GM21360 (cell line): ENCODE data around the gene FGGY.
"Not testable (repeated sequence)": the region's sequence is repeated elsewhere in the genome, so short reads cannot be mapped to it uniquely, and the experiment has no call there.

ENCODE experiments used
- ATAC-seq: cut with Tn5 transposase; IDR thresholded peaks from one replicate; pipeline ENCODE4 v1.9.1; 2021; ENCODE audit warnings: mild to moderate bottlenecking, moderate library complexity; ENCODE audit not compliant: unreplicated experiment

FGGY gene

GRCh38 chr1:59690171-59690930 lies 393.5 kb downstream of the FGGY start:
- ATAC-seq: no peak

GRCh38 chr1:59691261-59691660 lies 394.4 kb downstream of the FGGY start:
- no peak for ATAC-seq

- ATAC-seq: no peak
These were observed 395.7 kb downstream of the FGGY start for GRCh38 chr1:59692591-59692990.

- ATAC-seq: no peak
These were observed 396.5 kb downstream of the FGGY start for GRCh38 chr1:59693406-59693805.

GRCh38 chr1:59695252-59695651 lies 398.4 kb downstream of the FGGY start:
- no peak for ATAC-seq

- ATAC-seq: no peak
These were observed 399.7 kb downstream of the FGGY start for GRCh38 chr1:59696421-59697115.

GRCh38 chr1:59697150-59697800 lies 400.4 kb downstream of the FGGY start:
- ATAC-seq: no peak

GRCh38 chr1:59698386-59698785 lies 401.5 kb downstream of the FGGY start:
- ATAC-seq: no peak

- no peak for ATAC-seq
These were observed 402.4 kb downstream of the FGGY start for GRCh38 chr1:59699227-59699847.

GRCh38 chr1:59701376-59701775 lies 404.5 kb downstream of the FGGY start:
- ATAC-seq: no peak

GRCh38 chr1:59703226-59703917 lies 406.5 kb downstream of the FGGY start:
- no peak for ATAC-seq

GRCh38 chr1:59703918-59704378 lies 407.1 kb downstream of the FGGY start:
- no peak for ATAC-seq

- ATAC-seq: no peak
These were observed 407.8 kb downstream of the FGGY start for GRCh38 chr1:59704716-59705115.

GRCh38 chr1:59705466-59706302 lies 408.8 kb downstream of the FGGY start:
- no peak for ATAC-seq

GRCh38 chr1:59706303-59706599 lies 409.4 kb downstream of the FGGY start:
- no peak for ATAC-seq

GRCh38 chr1:59707178-59707791 lies 410.4 kb downstream of the FGGY start:
- no peak for ATAC-seq

- no peak for ATAC-seq
These were observed 412.4 kb downstream of the FGGY start for GRCh38 chr1:59709333-59709732.

GRCh38 chr1:59710920-59711319 lies 414.0 kb downstream of the FGGY start:
- not testable (repeated sequence) for ATAC-seq

- no peak for ATAC-seq
These were observed 417.3 kb downstream of the FGGY start for GRCh38 chr1:59714219-59714618.

GRCh38 chr1:59714966-59715365 lies 418.1 kb downstream of the FGGY start:
- no peak for ATAC-seq
